Mesothelial cell of epicardium (in vitro differentiated cells): ENCODE results near the gene SLIT3. TPM values are rescaled to one million over a fixed set of nuclear protein-coding genes. Genes with fewer than 3 reads are reported as not detected.

Source experiments
- DNase-seq, 2 experiments: peaks; one replicate each; pipeline ENCODE4 v3.0.0; 2021; ENCODE audit warnings: low spot score in 2 of 2; ENCODE audit not compliant: unreplicated experiment in 2 of 2
- H3K27ac Mint-ChIP-seq: 2 replicates; pipeline ENCODE4 v1.8.0; 2021; ENCODE audit warnings: mixed read lengths
- H3K27me3 Mint-ChIP-seq: 2 replicates; pipeline ENCODE4 v1.8.0; 2021; ENCODE audit warnings: low read depth, mixed read lengths
- H3K36me3 Mint-ChIP-seq: 2 replicates; pipeline ENCODE4 v1.8.0; 2021; ENCODE audit warnings: mixed read lengths
- H3K4me1 Mint-ChIP-seq: 2 replicates; pipeline ENCODE4 v1.8.0; 2021; ENCODE audit warnings: mixed read lengths
- H3K4me3 Mint-ChIP-seq: 2 replicates; pipeline ENCODE4 v1.8.0; 2021; ENCODE audit warnings: mild to moderate bottlenecking, moderate library complexity, mixed read lengths
- H3K9me3 Mint-ChIP-seq: 2 replicates; pipeline ENCODE4 v1.8.0; 2021; ENCODE audit warnings: mixed read lengths
- total RNA-seq: library from RNA; stranded (reverse); gene quantifications from 3 replicates; pipeline ENCODE4 v1.2.1, GENCODE V29; 2021
- TF ChIP-seq, protein P1 (sequence below): fragments of 200-600 bp; sonication (generic); IDR thresholded peaks from one replicate; pipeline ENCODE4 v1.5.0; 2021; ENCODE audit warnings: antibody characterized with exemption; ENCODE audit not compliant: unreplicated experiment

SLIT3 gene
- total RNA-seq: 64.1 to 65.1 TPM (median 64.3 TPM) in 3 replicates

GRCh38 chr5:169300468-169301385, at the start of gene SLIT3:
TSS of gene SLIT3 (minus strand) at chr5:169301139. CDS start at chr5:169300709, 430 bp downstream.
- H3K9me3 Mint-ChIP-seq: no peaks in the 10 kb centered on the region
- H3K4me3 Mint-ChIP-seq: peak within 1 kb of the TSS; percentile 80
- peak within 1 kb of the TSS; percentile 54 for H3K27ac Mint-ChIP-seq
- TF ChIP-seq, protein P1, sequence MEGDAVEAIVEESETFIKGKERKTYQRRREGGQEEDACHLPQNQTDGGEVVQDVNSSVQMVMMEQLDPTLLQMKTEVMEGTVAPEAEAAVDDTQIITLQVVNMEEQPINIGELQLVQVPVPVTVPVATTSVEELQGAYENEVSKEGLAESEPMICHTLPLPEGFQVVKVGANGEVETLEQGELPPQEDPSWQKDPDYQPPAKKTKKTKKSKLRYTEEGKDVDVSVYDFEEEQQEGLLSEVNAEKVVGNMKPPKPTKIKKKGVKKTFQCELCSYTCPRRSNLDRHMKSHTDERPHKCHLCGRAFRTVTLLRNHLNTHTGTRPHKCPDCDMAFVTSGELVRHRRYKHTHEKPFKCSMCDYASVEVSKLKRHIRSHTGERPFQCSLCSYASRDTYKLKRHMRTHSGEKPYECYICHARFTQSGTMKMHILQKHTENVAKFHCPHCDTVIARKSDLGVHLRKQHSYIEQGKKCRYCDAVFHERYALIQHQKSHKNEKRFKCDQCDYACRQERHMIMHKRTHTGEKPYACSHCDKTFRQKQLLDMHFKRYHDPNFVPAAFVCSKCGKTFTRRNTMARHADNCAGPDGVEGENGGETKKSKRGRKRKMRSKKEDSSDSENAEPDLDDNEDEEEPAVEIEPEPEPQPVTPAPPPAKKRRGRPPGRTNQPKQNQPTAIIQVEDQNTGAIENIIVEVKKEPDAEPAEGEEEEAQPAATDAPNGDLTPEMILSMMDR: no peak
- no peaks in the 10 kb centered on the region for H3K36me3 Mint-ChIP-seq
- peak; percentile 46 to 70 for DNase-seq
- H3K4me1 Mint-ChIP-seq: peaks cover 48% of the 10 kb centered on the region
- H3K27me3 Mint-ChIP-seq: peaks cover 70% of the 10 kb centered on the region

DNA sequence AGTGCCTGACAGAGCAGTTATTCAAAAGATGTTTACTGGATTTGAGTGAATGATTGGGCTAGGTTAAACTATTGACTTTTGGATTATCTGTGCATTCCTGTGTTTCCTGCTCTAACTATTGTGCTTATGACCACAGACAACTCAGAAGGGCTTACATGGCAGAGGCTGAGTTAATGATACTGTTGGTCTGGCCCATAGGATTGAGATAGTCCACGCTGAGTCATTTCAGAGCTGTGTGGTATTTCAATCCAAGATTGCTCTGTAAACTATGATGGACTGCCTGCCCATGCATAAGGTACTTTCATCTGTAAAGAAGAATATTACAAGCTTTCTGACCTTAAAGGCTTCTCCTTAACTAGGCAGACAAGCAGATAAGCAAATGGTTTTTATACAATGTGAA, 49.1 kb upstream of the SLIT3 start:
- Mint-ChIP-seq H3K4me3 (no peak overlapping the region), H3K36me3 (no peaks in the 10 kb centered on the region), H3K27me3 (peaks cover 4% of the 10 kb centered on the region), H3K27ac (no peak overlapping the region), H3K4me1 (peaks cover 1% of the 10 kb centered on the region), H3K9me3 (no peaks in the 10 kb centered on the region)
- TF ChIP-seq, protein P1: no peak
- DNase-seq: no peak

DNA sequence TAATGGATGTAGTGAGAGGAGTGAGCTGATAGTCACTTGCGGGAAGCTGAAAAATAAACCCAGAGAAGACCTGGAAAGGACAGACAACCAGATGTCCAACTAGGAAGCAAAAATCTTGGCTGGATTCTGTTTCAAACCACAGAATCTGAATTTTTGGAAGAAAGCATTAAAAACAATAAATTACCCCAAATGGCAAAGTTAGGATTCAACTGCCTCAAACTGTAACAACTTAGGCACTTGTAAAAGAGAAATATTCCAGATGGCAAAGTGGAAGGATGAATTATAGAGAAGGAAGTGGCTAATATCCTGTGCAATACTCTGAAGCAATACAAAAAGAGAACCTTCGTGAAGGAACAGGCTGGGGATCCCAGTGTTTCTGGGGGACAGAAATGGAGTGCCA, 46.8 kb upstream of the SLIT3 start:
- TF ChIP-seq, protein P1: no peak
- no peak for DNase-seq
- Mint-ChIP-seq H3K4me1 (peaks cover 1% of the 10 kb centered on the region), H3K9me3 (no peaks in the 10 kb centered on the region), H3K4me3 (no peak overlapping the region), H3K36me3 (no peaks in the 10 kb centered on the region), H3K27me3 (peaks cover 16% of the 10 kb centered on the region), H3K27ac (no peak overlapping the region)

DNA sequence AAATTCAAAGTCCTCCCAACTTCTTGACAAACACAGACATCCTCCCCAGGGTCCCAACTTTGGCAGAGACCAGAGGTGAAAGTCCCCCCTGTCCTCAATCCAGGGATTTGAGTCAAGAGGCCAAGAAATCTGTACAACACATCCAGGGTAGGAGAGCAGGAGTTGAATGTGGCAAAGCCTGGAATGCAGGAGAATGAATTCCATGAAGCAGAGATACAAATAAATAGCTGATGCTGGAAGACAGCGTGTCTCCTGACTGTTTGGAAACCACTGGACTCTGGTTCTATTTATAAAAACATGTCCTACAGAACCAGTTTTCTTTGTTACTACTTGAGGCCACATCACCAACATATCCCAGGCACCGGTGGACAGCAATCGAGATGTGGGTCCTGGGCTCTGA, 43.7 kb upstream of the SLIT3 start:
- Mint-ChIP-seq H3K4me1 (no peaks in the 10 kb centered on the region), H3K36me3 (no peaks in the 10 kb centered on the region), H3K9me3 (no peaks in the 10 kb centered on the region)

DNA sequence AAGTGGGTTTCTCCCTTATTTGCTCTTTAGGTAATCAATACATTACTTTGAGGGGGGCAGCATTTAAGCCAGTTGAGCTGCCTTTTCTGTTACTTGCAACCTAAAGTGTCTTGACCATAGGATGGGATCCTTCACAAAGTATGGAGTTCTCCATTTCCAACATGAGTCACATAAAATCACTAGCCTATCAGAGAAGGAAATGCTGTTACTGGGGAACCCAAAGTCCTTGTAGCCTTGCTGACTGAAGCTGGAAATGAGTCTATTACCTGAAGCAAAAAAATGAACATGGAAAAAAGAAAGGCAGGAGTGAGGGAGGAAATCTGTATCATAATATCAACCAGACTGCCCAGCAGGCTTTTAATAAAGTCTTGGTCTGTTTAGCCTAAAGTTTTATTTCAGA, 42.8 kb upstream of the SLIT3 start:
- H3K9me3 Mint-ChIP-seq: no peaks in the 10 kb centered on the region

More for the DNA sequence above, 43.7 kb upstream of the SLIT3 start:
- Mint-ChIP-seq H3K27me3 (peaks cover 16% of the 10 kb centered on the region), H3K27ac (no peak overlapping the region), H3K4me3 (no peak overlapping the region)
- TF ChIP-seq, protein P1: no peak
- DNase-seq: no peak

More for the DNA sequence above, 42.8 kb upstream of the SLIT3 start:
- no peaks in the 10 kb centered on the region for H3K4me1 Mint-ChIP-seq
- H3K27ac Mint-ChIP-seq: no peak overlapping the region
- TF ChIP-seq, protein P1: no peak
- no peaks in the 10 kb centered on the region for H3K36me3 Mint-ChIP-seq
- H3K4me3 Mint-ChIP-seq: no peak overlapping the region
- no peak for DNase-seq
- peaks cover 18% of the 10 kb centered on the region for H3K27me3 Mint-ChIP-seq
